Endothelial cell of umbilical vein (primary cell): Measurements from ENCODE around the gene GADD45GIP1. TPM values are rescaled to one million over a fixed set of nuclear protein-coding genes. Genes with fewer than 3 reads are reported as not detected.

Experiments used
- BruUV-seq: library from RNA; stranded (reverse); fragments of 400-500 nt; replicated peaks from 2 replicates; lab custom pipeline; 2021; lab: Mats Ljungman, UMichigan
- CTCF ChIA-PET: fragments of 300-600, 350-600 bp; sonication (Branson Sonifier 250); formaldehyde crosslinking; loops from one replicate; lab custom pipeline; 2021; ENCODE audit warnings: antibody characterized with exemption, inconsistent platforms; lab: Charles Lee
- POLR2A ChIA-PET: fragments of 300-600, 350-600 bp; sonication (Branson Sonifier 250); formaldehyde crosslinking; loops from one replicate; lab custom pipeline; 2021; ENCODE audit warnings: antibody characterized with exemption, inconsistent platforms; lab: Charles Lee
- DNase-seq: peaks from one replicate; pipeline ENCODE4 v3.0.0-alpha.2; 2011; ENCODE audit warnings: low read depth, low spot score
- FAIRE-seq: peaks from 2 replicates; lab custom pipeline; 2011; peaks lifted over from hg19 to GRCh38; lab: Jason Lieb, UNC
- H2AFZ ChIP-seq: 2 replicates; pipeline ENCODE4 v1.6.0; 2012; ENCODE audit warnings: low read depth, low read length, control low read depth, inconsistent platforms
- H3K27ac ChIP-seq: 2 replicates; pipeline ENCODE4 v1.5.1; 2011; ENCODE audit warnings: low read depth, mild to moderate bottlenecking, control low read depth, low read length, moderate library complexity; ENCODE audit not compliant: insufficient read depth
- H3K27me3 ChIP-seq, 2 experiments: 2 replicates each; pipeline versions ENCODE4 v1.6.0 to v1.6.1; 2011; ENCODE audit warnings: low read length in 2 of 2, mixed read lengths in 1 of 2; ENCODE audit not compliant: control insufficient read depth in 2 of 2, insufficient read depth in 2 of 2
- H3K36me3 ChIP-seq, 2 experiments: 2 replicates in 1 of 2; 3 replicates in 1 of 2; pipeline ENCODE4 v1.5.1; 2011; ENCODE audit warnings: low read length in 2 of 2, mild to moderate bottlenecking in 1 of 2, moderate library complexity in 1 of 2; ENCODE audit not compliant: control insufficient read depth in 2 of 2, insufficient read depth in 2 of 2; ENCODE audit errors: extremely low read depth in 1 of 2
- H3K4me1 ChIP-seq: 3 replicates; pipeline ENCODE4 v1.5.1; 2011; ENCODE audit warnings: mild to moderate bottlenecking, low read length; ENCODE audit not compliant: control insufficient read depth, insufficient read depth; ENCODE audit errors: extremely low read depth
- H3K4me2 ChIP-seq: 2 replicates; pipeline ENCODE4 v1.6.1; 2011; ENCODE audit warnings: low read length, control low read depth, mixed read lengths; ENCODE audit not compliant: insufficient read depth
- H3K4me3 ChIP-seq, 3 experiments: fragments of 200-600 bp in 1 of 3; sonication (generic), shearing (Covaris generic) in 1 of 3; replicated peaks in 1 of 3; 2 replicates each; pipeline ENCODE4 v1.5.1; 2011 to 2016; ENCODE audit warnings: control low read depth in 3 of 3, low read length in 3 of 3, mild to moderate bottlenecking in 2 of 3, inconsistent platforms in 1 of 3, low read depth in 1 of 3, moderate library complexity in 1 of 3; ENCODE audit not compliant: insufficient read depth in 1 of 3
- H3K79me2 ChIP-seq: 2 replicates; pipeline ENCODE4 v1.6.0; 2012; ENCODE audit warnings: low read length, inconsistent platforms; ENCODE audit not compliant: control insufficient read depth, insufficient read depth
- H3K9ac ChIP-seq: replicated peaks from 2 replicates; pipeline ENCODE3; 2011; ENCODE audit warnings: low read length, control low read depth; ENCODE audit not compliant: insufficient read depth; ENCODE audit errors: extremely low read depth
- H3K9me1 ChIP-seq: replicated peaks from 3 replicates; pipeline ENCODE4 v1.6.0; 2011; ENCODE audit warnings: mild to moderate bottlenecking, low read length; ENCODE audit not compliant: control insufficient read depth, insufficient read depth; ENCODE audit errors: extremely low read depth
- H3K9me3 ChIP-seq: replicated peaks from 2 replicates; pipeline ENCODE4 v1.5.1; 2012; ENCODE audit warnings: low read length, inconsistent platforms; ENCODE audit not compliant: control insufficient read depth, insufficient read depth
- H4K20me1 ChIP-seq: replicated peaks from 2 replicates; pipeline ENCODE3; 2011; ENCODE audit warnings: mild to moderate bottlenecking, low read length; ENCODE audit not compliant: control insufficient read depth, insufficient read depth; ENCODE audit errors: extremely low read depth
- POLR2AphosphoS5 ChIP-seq: IDR thresholded peaks from 2 replicates; pipeline ENCODE4 v1.6.1; 2012; ENCODE audit warnings: low read depth, mild to moderate bottlenecking, control low read depth, low read length, moderate library complexity; ENCODE audit not compliant: insufficient read depth
- dilution Hi-C: fragments of 300-500 bp; cut with MboI; formaldehyde crosslinking; loops from one replicate; pipeline ENCODE4 v1.15.0; 2019; ENCODE audit warnings: low sequenced_read_pairs; ENCODE audit not compliant: extremely low pct_ligation_motif_present
- intact Hi-C: fragments of 100-400 bp; cut with micrococcal nuclease; formaldehyde crosslinking; loops from one replicate; pipeline ENCODE4 v1.10.0; 2022
- polyA plus RNA-seq, 4 experiments: library from polyadenylated mRNA; depleted of rRNA in 3 of 4; stranded (reverse) in 3 of 4; unstranded in 1 of 4; fragments of >200 nt; gene quantifications; 2 replicates each; pipeline versions ENCODE4 v1.2.1 to v1.2.3, GENCODE V29; 2011 to 2012; ENCODE audit warnings: missing spikeins in 1 of 4
- total RNA-seq: library from RNA; stranded (reverse); gene quantifications from 2 replicates; pipeline ENCODE4 v1.2.3, GENCODE V29; 2021
- TF ChIP-seq, protein P1 (sequence below), 2 donors: IDR thresholded peaks; 1 replicate in 1 of 2; 2 replicates in 1 of 2; pipeline ENCODE4 v1.5.1; 2011; ENCODE audit warnings: low read length in 2 of 2, mild to moderate bottlenecking in 2 of 2, moderate library complexity in 2 of 2, control low read depth in 1 of 2, inconsistent platforms in 1 of 2, low read depth in 1 of 2; ENCODE audit not compliant: insufficient read depth in 1 of 2; ENCODE audit errors: extremely low read depth in 1 of 2

Gene GADD45GIP1
- total and polyA plus RNA-seq, 2 donors (not counting 3 experiments of a cell fraction or from before 2014, with no cell fraction given), result 32.8 to 38.3 TPM

DNA sequence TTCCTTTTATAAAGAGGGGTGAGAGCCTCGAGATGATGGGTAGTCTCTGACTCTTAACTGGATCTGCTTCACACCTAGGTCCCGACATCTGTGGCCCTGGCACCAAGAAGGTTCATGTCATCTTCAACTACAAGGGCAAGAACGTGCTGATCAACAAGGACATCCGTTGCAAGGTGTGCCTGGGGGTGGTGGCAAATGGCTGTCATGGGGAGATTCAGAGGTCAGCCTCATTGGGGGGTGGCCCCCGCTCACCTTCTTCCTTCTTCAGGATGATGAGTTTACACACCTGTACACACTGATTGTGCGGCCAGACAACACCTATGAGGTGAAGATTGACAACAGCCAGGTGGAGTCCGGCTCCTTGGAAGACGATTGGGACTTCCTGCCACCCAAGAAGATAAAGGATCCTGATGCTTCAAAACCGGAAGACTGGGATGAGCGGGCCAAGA, 17.0 kb downstream of the GADD45GIP1 start:
- Histone ChIP-seq H3K4me2 (peak overlapping the region; percentile 64), H3K27me3 (no peaks in the 10 kb centered on the region), H4K20me1 (no peaks in the 10 kb centered on the region), H3K9me3 (no peaks in the 10 kb centered on the region), H3K4me3 (peak overlapping the region; percentile 75 to 98 (median 93)), H3K27ac (no peak overlapping the region), H3K9me1 (no peaks in the 10 kb centered on the region), H3K4me1 (peaks cover 25% of the 10 kb centered on the region), H3K36me3 (peaks cover 23 to 43% of the 10 kb centered on the region in 2 experiments), H3K9ac (peak overlapping the region; percentile 95), H2AFZ (no peak overlapping the region), H3K79me2 (peaks cover 42% of the 10 kb centered on the region)
- peak; percentile 8 for TF ChIP-seq POLR2AphosphoS5
- TF ChIP-seq, protein P1, sequence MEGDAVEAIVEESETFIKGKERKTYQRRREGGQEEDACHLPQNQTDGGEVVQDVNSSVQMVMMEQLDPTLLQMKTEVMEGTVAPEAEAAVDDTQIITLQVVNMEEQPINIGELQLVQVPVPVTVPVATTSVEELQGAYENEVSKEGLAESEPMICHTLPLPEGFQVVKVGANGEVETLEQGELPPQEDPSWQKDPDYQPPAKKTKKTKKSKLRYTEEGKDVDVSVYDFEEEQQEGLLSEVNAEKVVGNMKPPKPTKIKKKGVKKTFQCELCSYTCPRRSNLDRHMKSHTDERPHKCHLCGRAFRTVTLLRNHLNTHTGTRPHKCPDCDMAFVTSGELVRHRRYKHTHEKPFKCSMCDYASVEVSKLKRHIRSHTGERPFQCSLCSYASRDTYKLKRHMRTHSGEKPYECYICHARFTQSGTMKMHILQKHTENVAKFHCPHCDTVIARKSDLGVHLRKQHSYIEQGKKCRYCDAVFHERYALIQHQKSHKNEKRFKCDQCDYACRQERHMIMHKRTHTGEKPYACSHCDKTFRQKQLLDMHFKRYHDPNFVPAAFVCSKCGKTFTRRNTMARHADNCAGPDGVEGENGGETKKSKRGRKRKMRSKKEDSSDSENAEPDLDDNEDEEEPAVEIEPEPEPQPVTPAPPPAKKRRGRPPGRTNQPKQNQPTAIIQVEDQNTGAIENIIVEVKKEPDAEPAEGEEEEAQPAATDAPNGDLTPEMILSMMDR (IDR thresholded peaks at IDR 0.05; ENCODE audit: extremely low read depth in 1 of 2, insufficient read depth in 1 of 2, low read depth in 1 of 2, low read length in 2 of 2), result no peak
- ChIA-PET POLR2A (interaction anchor here (0.6 kb wide), 1 partner anchor 12 kb away, joined by 5 read pairs; no protein-coding TSS in a partner anchor), CTCF (interaction anchor here (1.0 kb wide), 1 partner anchor 24 kb away, joined by 3 read pairs; no protein-coding TSS in a partner anchor)
- FAIRE-seq (no peak), DNase-seq (no peak)
- dilution Hi-C loops (no loop called here), intact Hi-C loops (loop anchor here (2.0 to 10.0 kb wide), 2 partner anchors 49 to 155 kb away; partner anchors contain the start of gene GCDH)
- BruUV-seq, result no TSS peak
